GM12874 (cell line): ENCODE measurements around the gene FZD4.

Experiments used
- CTCF ChIP-seq: IDR thresholded peaks from 2 replicates; pipeline ENCODE4 v1.5.1; 2011; ENCODE audit warnings: low read depth, mild to moderate bottlenecking, control low read depth, low read length, moderate library complexity; ENCODE audit not compliant: insufficient read depth

Gene FZD4

GRCh38 chr11:86930957-86931547, 24.1 kb downstream of the FZD4 start:
- TF ChIP-seq CTCF = no peak

- TF ChIP-seq CTCF = no peak
Observed at GRCh38 chr11:86926975-86927374, 28.2 kb downstream of the FZD4 start.

GRCh38 chr11:86923999-86924766, 31.0 kb downstream of the FZD4 start:
- no peak for TF ChIP-seq CTCF

- TF ChIP-seq CTCF = no peak
Observed at GRCh38 chr11:86922225-86922624, 33.0 kb downstream of the FZD4 start.

GRCh38 chr11:86919557-86920210, 35.5 kb downstream of the FZD4 start:
- TF ChIP-seq CTCF = peak; percentile 45; the same call in 1 of the 2 replicates

GRCh38 chr11:86918973-86919372, 36.2 kb downstream of the FZD4 start:
- TF ChIP-seq CTCF = no peak

GRCh38 chr11:86918496-86918895, 36.7 kb downstream of the FZD4 start:
- no peak for TF ChIP-seq CTCF
